ENCODE data around the gene MAPK9.

MAPK9 gene

GRCh38 chr5:180291943-180292831 is at the start of gene MAPK9:
TSS of gene MAPK9 (minus strand) at chr5:180292083. CDS start at chr5:180280561, 11,522 bp downstream.
- DNase-seq (ENCODE audit: low read depth): peak; percentile 80

GRCh38 chr5:180341595-180341994 is 49.7 kb upstream of the MAPK9 start:
- no peak for DNase-seq (ENCODE audit: low read depth)

- DNase-seq (ENCODE audit: low read depth): peak; percentile 39
These were observed 49.0 kb upstream of the MAPK9 start for GRCh38 chr5:180340856-180341255.

- DNase-seq (ENCODE audit: low read depth): no peak
These were observed 47.8 kb upstream of the MAPK9 start for GRCh38 chr5:180339583-180340183.

GRCh38 chr5:180338001-180338707 is 46.3 kb upstream of the MAPK9 start:
- DNase-seq (ENCODE audit: low read depth): no peak

GRCh38 chr5:180336234-180337020 is 44.5 kb upstream of the MAPK9 start:
- DNase-seq (ENCODE audit: low read depth): no peak

- no peak for DNase-seq (ENCODE audit: low read depth)
These were observed 43.8 kb upstream of the MAPK9 start for GRCh38 chr5:180335614-180336233.

GRCh38 chr5:180334751-180335613 is 43.1 kb upstream of the MAPK9 start:
- DNase-seq (ENCODE audit: low read depth): no peak

- DNase-seq (ENCODE audit: low read depth): no peak
These were observed 42.3 kb upstream of the MAPK9 start for GRCh38 chr5:180334176-180334575.

GRCh38 chr5:180333661-180334060 is 41.8 kb upstream of the MAPK9 start:
- DNase-seq (ENCODE audit: low read depth): peak; percentile 68

GRCh38 chr5:180332861-180333260 is 41.0 kb upstream of the MAPK9 start:
- no peak for DNase-seq (ENCODE audit: low read depth)

GRCh38 chr5:180332051-180332517 is 40.2 kb upstream of the MAPK9 start:
- DNase-seq (ENCODE audit: low read depth): peak; percentile 31

GRCh38 chr5:180331647-180331950 is 39.7 kb upstream of the MAPK9 start:
- DNase-seq (ENCODE audit: low read depth): no peak

GRCh38 chr5:180330810-180331646 is 39.1 kb upstream of the MAPK9 start:
- DNase-seq (ENCODE audit: low read depth): peak; percentile 92

- DNase-seq (ENCODE audit: low read depth): no peak
These were observed 38.4 kb upstream of the MAPK9 start for GRCh38 chr5:180330270-180330648.

GRCh38 chr5:180329606-180330269 is 37.9 kb upstream of the MAPK9 start:
- no peak for DNase-seq (ENCODE audit: low read depth)

GRCh38 chr5:180329138-180329435 is 37.2 kb upstream of the MAPK9 start:
- DNase-seq (ENCODE audit: low read depth): no peak

GRCh38 chr5:180328296-180329137 is 36.6 kb upstream of the MAPK9 start:
- peak; percentile 67 for DNase-seq (ENCODE audit: low read depth)
